HCT116 (cell line): ENCODE data around the gene CENPP.

Experiments used
- EZH2 ChIP-seq: fragments of 200-600 bp; sonication (generic); IDR thresholded peaks from 2 replicates; pipeline ENCODE4 v1.6.1; 2017; ENCODE audit warnings: antibody characterized with exemption, mixed run types
- POLR2A ChIP-seq: IDR thresholded peaks from 2 replicates; pipeline ENCODE4 v1.7.0; 2011; ENCODE audit warnings: borderline replicate concordance; ENCODE audit not compliant: insufficient read depth, insufficient read length; ENCODE audit errors: extremely low read depth
- POLR2AphosphoS5 ChIP-seq: IDR thresholded peaks from 2 replicates; pipeline ENCODE4 v1.6.1; 2011; ENCODE audit warnings: mild to moderate bottlenecking, low read depth, low read length, moderate library complexity
- RAD21 ChIP-seq: IDR thresholded peaks from 2 replicates; pipeline ENCODE4 v1.6.1; 2012; ENCODE audit warnings: low read depth, mild to moderate bottlenecking
- YY1 ChIP-seq: IDR thresholded peaks from 2 replicates; pipeline ENCODE4 v1.6.1; 2011; ENCODE audit warnings: low read length, low read depth, moderate library complexity, mild to moderate bottlenecking; ENCODE audit not compliant: insufficient replicate concordance; ENCODE audit errors: extremely low read depth
- ZFX ChIP-seq: fragments of 450-650 bp; IDR thresholded peaks from 2 replicates; pipeline ENCODE4 v1.6.1; 2017
- TF ChIP-seq, protein P1 (sequence below), 3 experiments: fragments of 200-600 bp in 1 of 3; sonication (generic) in 1 of 3; IDR thresholded peaks in 2 of 3; conservative IDR thresholded peaks in 1 of 3; 2 replicates each; pipeline ENCODE4 v1.5.1; 2012 to 2017; ENCODE audit warnings: low read depth in 2 of 3, low read length in 2 of 3, antibody characterized with exemption in 1 of 3, borderline replicate concordance in 1 of 3, control low read depth in 1 of 3, mild to moderate bottlenecking in 1 of 3, mixed read lengths in 1 of 3, mixed run types in 1 of 3, moderate library complexity in 1 of 3; ENCODE audit not compliant: insufficient read depth in 1 of 3

DNA sequence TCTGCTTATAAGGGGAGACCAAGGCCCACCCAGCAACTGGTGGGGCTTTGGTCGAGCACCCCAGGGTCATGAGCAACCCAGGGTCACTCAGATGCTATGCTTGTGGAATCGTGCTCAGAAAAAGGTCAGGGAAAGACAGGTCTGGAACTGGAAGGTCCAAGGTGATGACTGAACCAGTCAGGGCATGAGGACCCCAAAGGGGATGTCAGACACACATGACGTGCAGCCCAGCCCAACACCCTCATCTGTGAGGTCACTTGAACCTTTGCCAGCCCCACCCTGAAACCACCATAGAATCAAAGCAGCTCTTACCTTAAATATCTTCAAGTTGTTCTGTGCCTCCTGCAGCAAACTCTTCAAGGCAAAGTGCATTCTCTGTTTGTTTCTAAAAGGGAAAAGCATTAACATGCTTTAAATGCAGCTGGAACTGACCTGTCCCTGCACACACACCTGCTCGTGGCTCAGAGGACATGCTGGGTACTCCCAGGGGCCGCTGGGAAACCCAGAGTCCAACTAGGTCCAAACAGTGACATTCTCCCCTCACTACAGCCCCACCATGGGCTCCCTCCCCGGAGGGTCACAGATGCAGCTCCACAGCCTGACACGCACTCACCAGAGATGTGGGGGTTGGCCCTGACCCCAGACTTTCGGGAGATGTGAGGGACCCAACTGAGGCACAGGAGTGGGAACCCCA is 314.8 kb downstream of the CENPP start:
- no peak for TF ChIP-seq ZFX
- no peak for TF ChIP-seq RAD21
- TF ChIP-seq, protein P1, sequence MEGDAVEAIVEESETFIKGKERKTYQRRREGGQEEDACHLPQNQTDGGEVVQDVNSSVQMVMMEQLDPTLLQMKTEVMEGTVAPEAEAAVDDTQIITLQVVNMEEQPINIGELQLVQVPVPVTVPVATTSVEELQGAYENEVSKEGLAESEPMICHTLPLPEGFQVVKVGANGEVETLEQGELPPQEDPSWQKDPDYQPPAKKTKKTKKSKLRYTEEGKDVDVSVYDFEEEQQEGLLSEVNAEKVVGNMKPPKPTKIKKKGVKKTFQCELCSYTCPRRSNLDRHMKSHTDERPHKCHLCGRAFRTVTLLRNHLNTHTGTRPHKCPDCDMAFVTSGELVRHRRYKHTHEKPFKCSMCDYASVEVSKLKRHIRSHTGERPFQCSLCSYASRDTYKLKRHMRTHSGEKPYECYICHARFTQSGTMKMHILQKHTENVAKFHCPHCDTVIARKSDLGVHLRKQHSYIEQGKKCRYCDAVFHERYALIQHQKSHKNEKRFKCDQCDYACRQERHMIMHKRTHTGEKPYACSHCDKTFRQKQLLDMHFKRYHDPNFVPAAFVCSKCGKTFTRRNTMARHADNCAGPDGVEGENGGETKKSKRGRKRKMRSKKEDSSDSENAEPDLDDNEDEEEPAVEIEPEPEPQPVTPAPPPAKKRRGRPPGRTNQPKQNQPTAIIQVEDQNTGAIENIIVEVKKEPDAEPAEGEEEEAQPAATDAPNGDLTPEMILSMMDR (IDR thresholded peaks at IDR 0.05 in 2 of 3, conservative IDR thresholded peaks at IDR 0.05 in 1 of 3; ENCODE audit: borderline replicate concordance in 1 of 3, insufficient read depth in 1 of 3, low read depth in 2 of 3, low read length in 2 of 3) = no peak
- TF ChIP-seq POLR2AphosphoS5 = no peak
- no peak for TF ChIP-seq POLR2A
- TF ChIP-seq YY1 = no peak
- TF ChIP-seq EZH2 = no peak
